Liver (tissue), 3 donors: ENCODE measurements around the gene FAM13A.

Experiments
- CTCF ChIP-seq: fragments of 150-350 bp; IDR thresholded peaks from 2 replicates; pipeline ENCODE4 v1.5.1; 2017; ENCODE audit warnings: improper control_type of control experiment, low read depth, low read length; ENCODE audit not compliant: missing input control
- EGR1 ChIP-seq, 2 donors: IDR thresholded peaks; 2 replicates each; pipeline ENCODE4 v1.6.1; 2016 to 2018; ENCODE audit warnings: antibody characterized with exemption in 2 of 2, low read depth in 2 of 2
- GABPA ChIP-seq, 2 donors: IDR thresholded peaks in 1 of 2; conservative IDR thresholded peaks in 1 of 2; 2 replicates each; pipeline ENCODE4 v1.6.1; 2016; ENCODE audit warnings: antibody characterized with exemption in 2 of 2, mild to moderate bottlenecking in 1 of 2, moderate library complexity in 1 of 2
- HNF4A ChIP-seq, 2 donors: conservative IDR thresholded peaks; 2 replicates each; pipeline ENCODE4 v1.6.1; 2016; ENCODE audit warnings: antibody characterized with exemption in 2 of 2, mild to moderate bottlenecking in 2 of 2
- RAD21 ChIP-seq, 2 donors: IDR thresholded peaks; 2 replicates each; pipeline ENCODE4 v1.6.1; 2016; ENCODE audit warnings: antibody characterized with exemption in 2 of 2, mild to moderate bottlenecking in 2 of 2
- RXRA ChIP-seq, 2 donors: IDR thresholded peaks; 2 replicates each; pipeline ENCODE4 v1.6.1; 2017 to 2018; ENCODE audit warnings: antibody characterized with exemption in 2 of 2, mild to moderate bottlenecking in 1 of 2
- SP1 ChIP-seq: IDR thresholded peaks from 2 replicates; pipeline ENCODE4 v1.6.1; 2018; ENCODE audit warnings: antibody characterized with exemption, mild to moderate bottlenecking
- TAF1 ChIP-seq: conservative IDR thresholded peaks from 2 replicates; pipeline ENCODE4 v1.6.1; 2016; ENCODE audit warnings: antibody characterized with exemption, mild to moderate bottlenecking
- YY1 ChIP-seq: IDR thresholded peaks from 2 replicates; pipeline ENCODE4 v1.6.1; 2016; ENCODE audit warnings: antibody characterized with exemption, mild to moderate bottlenecking
- ZBTB33 ChIP-seq: IDR thresholded peaks from 2 replicates; pipeline ENCODE4 v1.6.1; 2016; ENCODE audit warnings: antibody characterized with exemption
- donor health status: healthy.
- donor health status: healthy.

- TF ChIP-seq CTCF (no peak), EGR1 (IDR thresholded peaks at IDR 0.05; ENCODE audit: low read depth in 2 of 2) (no peak), ZBTB33 (no peak), HNF4A (conservative IDR thresholded peaks at IDR 0.05) (no peak), RAD21 (IDR thresholded peaks at IDR 0.05) (no peak), SP1 (no peak), RXRA (IDR thresholded peaks at IDR 0.05) (no peak), TAF1 (no peak), GABPA (IDR thresholded peaks at IDR 0.05 in 1 of 2, conservative IDR thresholded peaks at IDR 0.05 in 1 of 2) (no peak), YY1 (no peak)
Measured at GRCh38 chr4:88725986-88726385, 331.0 kb downstream of the FAM13A start.
